K562 (cell line): Measurements from ENCODE around the gene C16orf96.

ENCODE experiments used
- NR3C1 ChIP-seq: sonication (generic); formaldehyde crosslinking; IDR thresholded peaks from 2 replicates; pipeline ENCODE4 v1.8.1; 2022; ENCODE audit warnings: missing genetic modification reagents
- ZZZ3 ChIP-seq: fragments of 450-650 bp; IDR thresholded peaks from 2 replicates; pipeline ENCODE4 v1.6.1; 2016; ENCODE audit warnings: antibody characterized with exemption, mild to moderate bottlenecking, moderate library complexity

GRCh38 chr16:4533490-4533889 lies 22.6 kb upstream of the C16orf96 start:
- TF ChIP-seq NR3C1 (CRISPR knock-in tag) (no peak), ZZZ3 (no peak)
